Anterior cingulate cortex (tissue), 58 donors: ENCODE measurements around the gene COL26A1.

Experiments
- DNase-seq, 58 donors: peaks; one replicate each; lab custom pipeline; 2025; lab: John Stamatoyannopoulos, UW

The COL26A1 gene

DNA sequence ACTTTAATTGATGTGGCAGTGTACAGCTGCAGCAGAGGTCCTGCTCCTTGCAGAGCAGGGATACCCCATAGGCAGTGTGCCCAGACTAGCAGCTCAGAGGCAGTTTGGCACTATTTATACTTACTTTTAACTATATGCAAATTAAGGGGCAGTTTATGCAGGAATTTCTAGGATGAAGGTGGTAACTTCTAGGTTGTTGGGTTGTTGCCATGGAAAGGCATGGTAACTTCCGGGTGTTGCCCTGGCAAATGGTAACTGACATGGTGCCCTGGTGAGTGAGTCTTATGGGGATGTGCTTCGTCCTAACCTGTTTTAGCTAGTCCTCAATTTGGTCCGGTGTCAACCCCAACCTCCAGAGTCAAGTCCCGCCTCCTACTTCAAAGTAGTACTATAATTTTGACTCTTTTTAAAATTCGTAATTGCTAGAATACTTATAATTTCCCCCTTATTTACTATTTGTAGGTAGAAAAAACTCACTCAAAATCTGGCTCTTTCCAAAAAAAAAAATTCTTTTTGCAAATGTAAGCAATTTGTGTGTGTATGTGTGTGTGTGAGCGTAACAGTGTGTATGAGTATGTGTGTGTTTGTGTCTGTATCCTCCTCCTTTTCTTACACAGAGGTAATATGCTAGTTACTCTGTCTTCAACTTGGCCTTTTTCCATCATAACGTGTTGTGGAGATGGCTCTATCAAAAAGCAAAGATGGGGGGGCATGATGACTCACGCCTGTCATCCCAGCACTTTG lies 5.9 kb downstream of the COL26A1 start:
- DNase-seq = no peak

DNA sequence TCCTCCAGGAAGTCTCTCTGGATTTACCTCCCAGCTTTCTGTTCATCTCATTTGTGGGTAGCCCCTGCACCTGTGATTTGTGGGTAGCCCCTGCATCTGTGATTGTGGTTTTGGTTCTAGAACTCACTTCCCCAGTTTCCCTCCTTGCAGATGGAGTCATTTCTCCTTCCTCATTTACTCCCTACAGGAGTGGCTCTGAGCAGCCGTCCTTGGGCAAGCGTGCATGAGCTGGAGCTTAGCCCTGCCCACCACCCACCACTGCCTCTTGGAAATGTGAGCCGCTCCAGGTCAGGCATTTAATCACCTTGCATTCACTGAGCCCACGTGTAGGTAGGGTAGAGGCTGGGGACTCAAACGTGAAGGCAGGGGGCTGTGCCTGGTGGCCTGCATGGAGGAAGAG lies 8.2 kb downstream of the COL26A1 start:
- DNase-seq = no peak

DNA sequence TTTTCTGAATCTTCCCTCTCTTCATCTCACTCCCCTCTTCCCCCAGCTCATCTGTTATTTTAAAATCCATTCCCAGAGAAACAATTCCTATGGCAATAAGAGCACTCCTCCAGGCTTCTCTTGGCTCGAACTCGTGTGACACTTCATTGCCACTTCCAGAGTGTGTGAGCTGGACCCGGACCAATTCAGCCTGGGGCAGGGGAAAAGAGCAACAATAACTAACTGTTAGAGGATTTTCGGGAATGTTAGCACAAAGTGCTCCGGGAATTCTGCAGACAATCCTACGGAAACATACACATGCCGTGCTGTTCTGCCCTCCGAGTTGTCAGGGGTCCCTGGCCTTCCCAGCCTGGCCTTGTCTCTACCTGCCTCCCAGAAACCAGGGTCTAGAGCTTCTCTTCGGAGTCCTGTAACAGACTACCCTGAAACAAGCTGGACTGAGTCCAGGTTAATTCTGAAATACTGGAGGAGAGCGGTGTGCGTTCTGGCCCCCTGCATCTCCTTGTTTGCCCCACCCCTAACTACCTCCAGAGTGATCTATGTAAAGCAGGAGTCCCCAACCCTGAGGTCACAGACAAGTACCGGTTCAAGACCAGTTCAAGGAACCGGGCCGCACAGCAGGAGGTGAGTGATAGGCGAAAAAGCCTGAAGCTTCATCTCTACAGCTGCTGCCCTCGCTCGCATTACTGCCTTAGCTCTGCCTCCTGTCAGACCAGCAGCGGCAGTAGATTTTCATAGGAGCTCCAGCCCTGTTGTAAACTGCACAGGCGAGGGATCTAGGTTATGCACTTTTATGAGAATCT lies 11.3 kb downstream of the COL26A1 start:
- DNase-seq = peak in 5 of 58 donors; percentile 2 to 39 (median 14)

DNA sequence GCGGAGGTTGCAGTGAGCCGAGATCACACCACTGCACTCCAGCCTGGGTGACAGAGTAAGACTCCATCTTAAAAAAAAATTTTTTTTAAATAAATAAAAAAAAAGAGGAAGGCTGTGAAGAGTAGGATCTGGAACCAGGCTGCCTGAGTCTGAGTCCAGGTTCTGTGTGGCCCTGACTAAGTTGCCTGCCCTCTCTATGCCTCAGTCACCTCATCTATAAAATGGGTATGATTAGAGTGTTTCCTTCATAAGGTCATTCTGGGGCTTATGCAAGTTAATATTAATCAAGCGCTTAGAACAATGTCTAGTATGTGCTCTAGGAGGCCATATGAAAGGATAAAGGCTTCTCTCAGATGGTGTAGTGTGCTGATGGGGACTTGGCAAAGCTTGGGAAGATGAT lies 12.3 kb downstream of the COL26A1 start:
- DNase-seq = no peak

DNA sequence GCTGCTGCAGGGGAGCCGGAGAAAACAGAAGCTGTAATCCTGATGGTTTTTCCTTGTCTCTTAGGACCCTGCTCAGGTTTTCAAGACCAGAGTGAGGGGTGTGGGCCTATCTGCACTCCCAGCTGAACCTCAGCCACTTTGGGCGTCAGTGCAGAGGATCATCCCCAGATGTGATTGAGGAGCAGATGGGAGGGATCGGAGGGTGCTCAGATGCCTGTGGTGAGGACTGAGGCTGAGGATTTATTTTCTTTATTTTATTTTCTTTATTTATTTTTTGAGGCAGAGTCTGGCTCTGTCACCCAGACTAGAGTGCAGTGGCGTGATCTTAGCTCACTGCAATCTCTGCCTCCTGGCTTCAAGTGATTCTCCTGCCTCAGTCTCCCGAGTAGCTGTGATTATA lies 13.9 kb downstream of the COL26A1 start:
- no peak for DNase-seq

DNA sequence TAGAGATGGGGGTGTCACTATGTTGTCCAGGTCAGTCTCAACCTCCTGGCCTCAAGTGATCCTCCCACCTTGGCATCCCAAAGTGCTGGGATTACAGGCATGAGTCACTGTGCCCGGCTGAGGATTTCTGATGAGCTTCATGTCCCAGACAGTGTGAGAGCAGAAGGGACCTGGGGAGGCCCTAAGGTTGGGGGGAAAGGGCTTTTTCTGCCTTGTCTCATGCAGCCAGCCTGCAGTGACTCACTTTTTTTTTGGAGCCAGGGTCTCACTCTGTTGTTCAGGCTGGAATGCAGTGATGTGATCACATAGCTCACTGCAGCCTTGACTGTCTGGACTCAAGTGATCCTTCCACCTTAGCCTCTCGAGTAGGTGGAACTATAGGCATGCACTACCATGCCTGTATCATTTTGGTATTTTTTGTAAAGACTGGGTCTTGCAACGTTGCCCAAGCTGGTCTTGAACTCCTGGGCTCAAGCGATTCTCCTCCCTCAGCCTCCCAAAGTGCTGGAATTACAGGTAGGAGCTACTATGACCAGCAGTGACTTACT lies 14.6 kb downstream of the COL26A1 start:
- DNase-seq = no peak

DNA sequence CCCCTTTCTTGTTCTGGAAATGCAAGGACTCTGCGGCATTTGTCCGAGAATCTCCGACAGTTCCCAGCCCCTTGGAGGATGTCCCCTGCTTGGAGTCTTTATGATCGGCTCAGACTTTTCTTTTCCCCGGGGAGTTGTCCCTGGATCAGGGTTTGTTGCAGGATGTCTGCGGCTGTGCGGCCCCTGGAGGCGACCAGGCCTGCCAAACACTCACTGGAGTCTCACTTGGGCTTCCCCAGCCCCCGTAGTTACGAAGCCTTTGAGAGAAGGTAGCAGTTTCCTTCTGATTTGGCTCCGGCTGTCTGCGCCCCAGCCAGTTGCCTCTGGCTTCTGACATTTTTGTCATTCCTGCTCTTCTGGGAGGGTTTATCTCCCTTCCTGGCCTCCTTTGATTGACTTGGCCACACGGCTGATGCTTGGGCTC lies 16.1 kb downstream of the COL26A1 start:
- DNase-seq = no peak

DNA sequence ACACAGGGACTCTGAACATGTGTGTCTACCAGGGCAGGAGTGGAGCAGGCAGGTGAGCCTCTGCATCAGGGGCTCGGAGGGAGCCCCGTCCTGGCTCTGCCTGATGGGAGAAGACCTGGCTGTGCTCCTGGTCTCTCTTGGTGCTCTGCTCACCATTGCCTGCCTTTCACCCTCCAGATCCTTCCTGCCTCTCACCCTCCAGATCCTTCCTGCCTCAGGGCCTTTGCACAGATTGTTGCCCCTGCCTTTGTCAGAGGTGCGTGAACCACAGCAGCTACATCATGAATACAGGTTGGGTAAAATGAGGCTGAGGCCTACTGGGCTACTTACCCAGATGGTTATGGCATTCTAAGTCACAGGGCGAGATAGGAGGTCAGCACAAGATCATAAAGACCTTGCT lies 16.6 kb downstream of the COL26A1 start:
- no peak for DNase-seq

DNA sequence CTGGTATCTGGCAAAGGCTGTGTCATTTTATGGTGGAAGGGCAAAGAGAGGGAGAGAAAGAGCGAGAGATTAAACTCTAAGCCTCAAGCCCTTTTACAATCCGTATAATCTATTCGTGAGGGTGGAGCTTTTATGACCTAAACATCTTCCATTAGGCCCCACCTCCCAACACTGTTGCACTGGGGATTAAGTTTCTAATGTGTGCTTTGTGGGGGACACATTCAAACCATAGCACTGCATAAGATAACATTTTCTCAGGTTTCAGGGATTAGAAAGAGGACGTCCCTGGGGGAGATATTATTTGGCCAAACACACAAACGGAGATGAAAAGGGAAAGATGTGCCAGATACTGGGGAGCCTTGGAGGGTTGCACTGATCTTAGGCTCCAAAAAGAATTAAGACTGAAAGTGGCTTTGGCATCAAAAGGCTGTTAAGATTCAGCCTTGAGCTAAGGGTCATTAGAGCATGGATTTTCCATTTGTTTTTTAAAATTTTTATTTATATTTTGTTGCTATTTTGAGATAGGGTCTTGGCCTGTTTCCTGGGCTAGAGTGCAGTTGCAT lies 19.0 kb downstream of the COL26A1 start:
- no peak for DNase-seq

DNA sequence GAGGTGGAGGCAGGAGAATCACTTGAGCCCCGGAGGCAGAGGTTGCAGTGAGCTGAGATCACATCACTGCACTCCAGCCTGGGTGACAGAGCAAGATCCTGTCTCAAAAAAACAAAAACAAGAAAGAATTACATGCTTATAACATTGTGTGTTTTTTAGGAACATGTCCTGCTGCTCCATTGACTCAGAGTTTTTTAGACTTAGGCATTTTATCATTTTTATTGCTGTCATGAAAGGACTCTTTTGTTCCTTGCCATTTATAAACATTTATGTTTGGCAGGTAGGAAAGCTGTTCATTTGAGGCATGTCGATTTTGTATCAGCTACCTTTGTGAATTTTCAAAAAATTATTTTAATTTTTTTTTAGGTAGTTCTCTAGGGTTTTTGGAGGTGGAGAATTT lies 20.3 kb downstream of the COL26A1 start:
- DNase-seq = no peak

DNA sequence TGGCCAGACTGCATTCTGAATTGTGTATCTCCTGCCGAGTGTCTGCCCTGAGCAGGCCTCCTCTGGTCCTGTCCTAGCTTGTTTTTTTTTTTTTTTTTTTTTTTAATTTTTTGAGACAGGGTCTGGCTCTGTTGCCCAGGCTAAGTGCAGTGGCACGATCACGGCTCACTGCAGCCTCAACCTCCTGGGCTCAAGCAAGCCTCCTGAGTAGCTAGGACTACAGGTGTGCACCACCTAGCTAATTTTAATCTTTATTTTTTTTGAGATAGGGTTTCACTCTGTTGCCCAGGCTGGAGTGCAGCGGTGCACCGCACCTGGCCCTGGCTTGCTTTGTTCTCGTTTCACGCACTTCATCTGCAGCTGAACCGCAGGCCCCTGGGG lies 23.5 kb downstream of the COL26A1 start:
- DNase-seq = no peak

DNA sequence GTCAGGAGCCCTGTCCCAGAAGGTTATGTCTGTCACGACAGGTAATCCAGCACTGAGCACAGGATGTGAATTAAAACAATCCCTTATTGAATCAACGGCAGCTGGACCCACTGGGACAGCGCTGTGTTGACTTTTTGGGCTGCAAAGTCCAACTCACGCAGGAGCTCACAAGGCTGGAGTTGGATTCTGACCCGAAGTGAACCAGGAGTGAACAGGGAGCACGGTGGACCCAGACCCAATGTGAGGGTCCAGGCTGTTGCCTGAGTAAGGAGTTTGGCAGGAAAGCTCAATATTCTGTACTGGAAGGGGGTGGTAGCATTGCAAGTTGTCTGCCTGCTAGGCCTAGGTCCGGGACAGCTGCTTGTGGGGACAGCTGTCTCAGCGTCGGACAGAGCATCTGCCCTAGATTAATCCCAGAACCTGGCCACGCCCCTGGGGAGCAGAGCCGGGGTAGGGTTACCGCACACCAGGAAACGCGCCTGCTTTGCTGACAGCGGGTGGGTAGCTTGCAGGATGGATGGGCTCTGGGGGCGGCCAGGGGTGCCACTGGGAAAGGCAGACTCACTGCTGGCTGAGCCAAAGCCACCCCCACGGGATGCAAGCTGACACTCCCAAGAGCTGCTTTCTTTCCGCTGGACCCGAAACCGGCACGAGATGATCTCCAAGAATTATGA lies 24.0 kb downstream of the COL26A1 start:
- DNase-seq = peak in 6 of 58 donors; percentile 3 to 32 (median 7)

DNA sequence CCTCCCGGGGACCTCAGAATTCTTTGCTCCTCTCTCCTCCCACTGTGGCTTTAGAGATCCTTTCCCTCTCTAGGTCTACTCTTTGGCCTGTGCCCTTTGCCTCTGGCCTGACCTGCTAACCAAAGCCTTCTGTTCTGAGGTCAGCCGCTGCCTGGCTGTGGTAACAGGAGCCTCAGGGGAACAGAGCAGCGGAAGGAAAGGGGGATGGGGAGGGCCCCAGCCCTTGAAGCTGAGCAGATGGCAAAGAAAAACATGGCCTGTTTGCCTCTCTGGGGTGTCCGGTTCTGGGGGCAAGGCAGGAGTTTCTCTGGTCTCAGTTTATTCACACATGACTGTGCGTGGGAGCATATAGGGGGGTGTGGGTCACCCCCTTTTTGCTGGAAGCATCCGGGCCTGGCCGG lies 28.2 kb downstream of the COL26A1 start:
- DNase-seq = no peak

DNA sequence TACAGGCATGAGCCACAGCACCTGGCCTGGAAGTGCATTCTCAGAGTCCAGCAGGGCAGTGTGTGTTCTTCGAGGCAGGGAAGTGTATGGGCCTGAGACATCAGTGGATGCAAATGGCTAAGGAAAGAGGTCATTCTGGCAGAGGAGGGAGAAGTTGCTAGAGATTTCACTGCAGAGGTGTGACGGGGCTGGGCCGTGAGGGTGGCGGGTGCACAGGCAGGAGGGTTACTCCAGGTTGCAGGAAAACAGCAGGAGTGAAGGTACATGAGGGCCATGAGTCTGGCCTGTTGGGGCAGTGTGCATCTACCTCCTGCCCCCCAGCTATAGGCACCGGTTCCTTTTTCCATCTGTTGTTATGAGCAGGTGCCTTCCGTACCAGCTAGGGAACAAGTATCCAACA lies 29.3 kb downstream of the COL26A1 start:
- no peak for DNase-seq

DNA sequence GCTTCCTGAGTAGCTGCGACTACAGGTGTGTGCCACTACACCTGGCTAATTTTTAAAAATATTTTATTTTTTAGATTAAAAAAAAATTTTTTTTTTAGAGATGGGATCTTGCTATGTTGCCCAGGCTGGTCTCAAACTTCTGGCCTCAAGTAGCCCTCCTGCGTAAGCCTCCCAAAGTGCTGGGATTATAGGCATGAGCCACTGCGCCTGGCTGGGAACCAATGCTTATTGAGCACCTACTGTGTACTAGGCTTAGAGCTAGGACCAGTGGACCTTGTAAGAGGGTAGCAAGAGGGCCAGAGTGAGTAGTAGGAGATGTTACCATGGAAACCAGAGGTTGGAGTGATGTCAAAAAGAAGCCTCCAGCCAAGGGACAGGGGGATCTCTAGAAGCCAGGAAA lies 31.2 kb downstream of the COL26A1 start:
- DNase-seq = no peak

DNA sequence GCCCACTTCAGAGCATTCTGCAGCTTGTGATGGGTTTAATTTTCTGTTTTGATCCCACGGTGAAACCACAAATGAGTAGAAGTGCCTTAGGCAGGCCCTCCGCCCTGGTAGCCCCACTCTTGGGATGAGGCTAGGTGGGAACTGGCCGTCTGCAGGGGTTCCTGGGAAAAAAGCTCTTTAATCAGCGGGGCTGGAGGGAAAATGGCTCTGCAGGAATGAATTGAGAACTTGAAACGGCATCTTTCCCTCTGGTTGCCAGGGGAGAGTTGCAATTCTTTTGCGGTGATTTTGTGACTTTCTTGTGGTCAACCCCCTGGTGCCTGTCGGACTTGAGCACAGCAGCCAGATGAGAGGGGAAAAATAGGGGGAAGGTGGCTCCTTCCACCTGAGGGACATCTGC lies 32.7 kb downstream of the COL26A1 start:
- DNase-seq = no peak

DNA sequence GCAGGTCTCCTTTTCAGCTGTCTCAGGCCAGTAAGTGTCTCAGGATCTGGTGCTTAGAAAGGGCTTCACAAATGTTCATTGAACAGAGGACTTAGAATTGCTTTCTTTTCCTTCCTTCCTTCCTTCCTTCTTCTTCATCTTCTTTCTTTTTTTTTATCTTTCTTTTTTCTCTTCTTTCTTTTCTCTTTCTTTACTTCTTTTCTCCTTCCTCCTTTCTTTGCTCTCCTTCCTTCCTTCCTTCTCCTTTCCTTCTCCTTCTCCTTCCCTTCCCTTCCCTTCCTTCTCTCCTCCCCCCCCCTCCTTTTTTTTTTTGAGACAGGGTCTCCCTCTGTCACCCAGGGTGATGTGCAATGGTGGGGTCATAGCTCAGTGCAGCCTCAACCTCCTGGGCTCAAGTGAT lies 34.6 kb downstream of the COL26A1 start:
- no peak for DNase-seq

DNA sequence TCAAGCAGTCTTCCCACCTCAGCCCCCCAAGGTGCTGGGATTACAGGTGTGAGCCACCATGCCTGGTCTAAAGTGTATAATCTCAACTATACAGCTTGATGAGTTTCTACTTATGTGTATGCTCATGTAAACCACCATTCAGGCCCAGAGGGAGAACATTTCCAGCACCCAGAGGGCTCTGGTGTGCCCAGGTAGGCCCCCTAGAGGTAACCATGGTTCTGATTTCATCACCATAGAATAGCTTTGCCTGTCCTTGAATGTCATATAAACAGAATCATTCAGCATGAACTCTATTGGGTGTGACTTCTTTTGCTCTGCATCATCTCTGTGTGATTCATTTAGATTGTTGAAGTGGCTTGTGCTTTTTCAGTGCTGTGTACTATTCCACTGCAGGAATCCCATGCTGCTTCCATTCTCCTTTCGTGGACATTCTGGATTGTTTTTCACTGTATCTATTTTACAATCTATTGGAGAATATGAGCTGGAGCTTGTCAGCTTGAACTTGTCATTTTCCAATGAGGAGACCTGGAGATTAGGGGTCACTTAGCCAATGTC lies 35.2 kb downstream of the COL26A1 start:
- DNase-seq = no peak

DNA sequence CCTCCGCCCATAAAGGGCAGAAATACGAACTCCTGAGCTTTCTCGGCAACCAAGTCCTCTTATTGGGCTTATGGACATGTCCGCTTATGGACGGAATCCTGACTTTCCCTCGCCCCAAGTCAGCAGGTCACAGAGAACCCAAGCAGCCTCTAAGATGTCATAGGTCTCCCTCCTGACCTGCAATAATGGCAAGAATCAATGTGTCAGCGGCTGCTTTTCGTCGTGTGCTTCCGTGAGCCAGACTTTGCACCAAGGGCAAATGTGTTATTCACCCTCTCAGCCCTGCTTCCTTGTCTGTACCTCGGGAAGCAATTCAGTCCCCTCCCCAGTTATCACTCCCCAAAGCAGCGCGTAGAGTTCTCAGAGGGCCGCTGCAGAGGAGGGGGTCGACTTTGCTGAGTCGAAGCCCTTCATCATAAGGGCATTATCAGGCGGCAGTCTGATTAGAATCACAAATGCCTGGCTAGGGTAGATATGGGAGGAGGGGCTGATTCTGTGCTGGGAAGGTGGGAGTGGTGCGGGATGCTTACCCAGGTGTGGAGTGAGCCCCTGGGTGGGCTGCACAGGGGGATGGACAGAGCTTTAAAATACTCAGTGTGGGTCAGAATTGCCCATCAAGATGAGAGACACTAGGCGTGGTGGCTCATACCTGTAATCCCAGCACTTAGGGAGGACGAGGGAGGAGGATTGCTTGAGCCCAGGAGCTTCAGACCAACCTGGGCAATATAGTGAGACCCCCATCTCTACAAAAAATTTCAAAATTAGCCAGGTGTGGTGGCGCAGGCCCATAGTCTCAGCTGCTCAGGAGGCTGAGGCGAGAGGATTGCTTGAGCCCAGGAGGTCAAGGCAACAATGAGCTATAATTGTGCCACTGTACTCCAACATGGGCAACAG lies 36.0 kb downstream of the COL26A1 start:
- no peak for DNase-seq
